Hypothalamus (tissue), 51 donors: ENCODE results near the gene NCKAP5L.
A peak's percentile ranks its signal among the peaks of the same experiment; 100 is the strongest.
"Not testable (repeated sequence)": the region's sequence is repeated elsewhere in the genome, so short reads cannot be mapped to it uniquely, and the experiment has no call there.

Experiments used
- DNase-seq, 51 donors: peaks; one replicate each; lab custom pipeline; 2025; lab: John Stamatoyannopoulos, UW

The NCKAP5L gene

GRCh38 chr12:49783917-49784676 lies 44.1 kb downstream of the NCKAP5L start:
- peak in 2 of 51 donors; percentile 5 to 12 for DNase-seq

DNA sequence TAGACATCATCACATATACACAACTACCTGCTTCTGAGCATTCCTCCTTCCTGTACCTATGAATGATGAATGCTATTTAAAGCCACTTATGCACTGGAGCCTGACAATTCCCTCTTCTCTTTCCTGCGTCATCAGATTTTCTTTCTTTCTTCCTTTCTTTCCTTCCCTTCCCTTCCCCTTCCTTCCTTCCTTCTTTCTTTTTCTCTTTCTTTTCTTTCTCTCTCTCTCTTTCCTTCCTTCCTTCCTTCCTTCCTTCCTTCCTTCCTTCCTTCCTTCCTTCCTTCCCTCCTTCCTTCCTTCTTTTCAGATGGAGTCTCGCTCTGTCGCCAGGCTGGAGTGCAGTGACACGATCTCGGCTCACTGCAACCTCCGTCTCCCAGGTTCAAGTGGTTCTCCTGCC lies 47.3 kb downstream of the NCKAP5L start:
- DNase-seq: not testable (repeated sequence)

DNA sequence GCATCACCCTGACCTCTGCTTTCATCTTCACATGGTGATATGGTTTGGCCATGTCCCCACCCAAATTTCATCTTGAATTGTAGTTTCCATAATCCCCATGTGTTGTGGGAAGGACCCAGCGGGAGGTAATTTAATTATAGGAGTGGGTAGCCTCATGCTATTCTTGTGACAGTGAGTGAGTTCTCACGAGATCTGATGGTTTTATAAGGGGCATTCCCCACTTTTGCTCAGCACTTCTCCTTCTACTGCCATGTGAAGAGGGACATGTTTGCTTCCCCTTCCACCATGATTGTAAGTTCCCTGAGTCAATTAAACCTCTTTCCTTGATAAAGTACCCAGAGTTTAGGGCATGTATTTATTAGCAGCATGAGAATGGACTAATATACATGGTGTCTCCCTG lies 48.6 kb downstream of the NCKAP5L start:
- no peak for DNase-seq

DNA sequence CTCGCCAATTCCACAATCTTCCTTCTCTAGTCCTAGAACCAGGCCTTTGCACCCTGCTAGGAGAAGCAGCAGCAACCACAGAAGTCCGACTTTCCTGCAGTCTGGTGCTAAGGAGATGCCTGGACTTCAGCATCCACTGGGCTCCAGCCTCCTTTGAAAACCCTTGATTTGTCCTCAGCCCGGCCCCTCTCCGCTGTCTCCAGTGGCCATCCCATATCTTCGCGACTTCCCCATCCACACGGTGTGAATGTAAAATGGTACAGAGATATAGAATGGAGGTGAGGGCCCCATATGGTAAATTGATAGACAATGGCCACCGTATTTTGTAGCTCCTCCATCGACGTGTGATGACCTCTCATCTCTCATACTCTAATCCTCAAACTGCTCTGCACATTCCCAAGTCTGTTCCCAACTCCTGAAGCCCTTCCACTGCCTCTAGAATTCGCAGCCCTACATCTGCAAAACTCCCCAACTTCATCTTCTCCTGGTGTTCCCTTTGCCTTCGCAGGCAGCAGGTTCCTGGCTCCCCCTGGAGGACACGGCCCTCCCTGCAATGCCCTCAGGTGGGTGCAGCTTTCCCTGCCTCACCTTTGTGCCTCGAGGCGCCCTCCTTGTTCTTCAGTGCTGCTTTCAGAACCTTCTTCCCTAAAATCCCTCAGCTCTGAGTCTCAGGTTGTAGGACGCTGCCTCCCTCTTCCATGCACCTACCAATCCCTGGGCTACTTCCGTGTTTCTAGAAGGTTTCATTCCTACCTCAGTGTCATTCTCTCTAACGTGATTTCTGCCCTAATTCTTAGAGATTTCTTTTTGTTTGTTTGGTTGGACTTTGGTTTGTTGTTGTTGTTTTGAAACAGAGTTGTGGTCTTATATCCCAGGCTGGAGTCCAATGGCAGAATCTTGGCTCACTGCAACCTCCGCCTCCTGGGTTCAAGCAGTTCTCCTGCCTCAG lies 50.1 kb downstream of the NCKAP5L start:
- DNase-seq: peak in 11 of 51 donors; percentile 4 to 36 (median 19)

GRCh38 chr12:49777341-49777740 lies 50.9 kb downstream of the NCKAP5L start:
- DNase-seq: no peak

- no peak for DNase-seq
Observed at GRCh38 chr12:49776858-49777257, 51.4 kb downstream of the NCKAP5L start.

- DNase-seq: peak in 41 of 51 donors; percentile 5 to 78 (median 36)
Observed at GRCh38 chr12:49776413-49776812, 51.8 kb downstream of the NCKAP5L start.

- DNase-seq: not testable (repeated sequence)
Observed at GRCh38 chr12:49773102-49773501, 55.1 kb downstream of the NCKAP5L start.

- no peak for DNase-seq
Observed at GRCh38 chr12:49767333-49767732, 60.9 kb downstream of the NCKAP5L start.

DNA sequence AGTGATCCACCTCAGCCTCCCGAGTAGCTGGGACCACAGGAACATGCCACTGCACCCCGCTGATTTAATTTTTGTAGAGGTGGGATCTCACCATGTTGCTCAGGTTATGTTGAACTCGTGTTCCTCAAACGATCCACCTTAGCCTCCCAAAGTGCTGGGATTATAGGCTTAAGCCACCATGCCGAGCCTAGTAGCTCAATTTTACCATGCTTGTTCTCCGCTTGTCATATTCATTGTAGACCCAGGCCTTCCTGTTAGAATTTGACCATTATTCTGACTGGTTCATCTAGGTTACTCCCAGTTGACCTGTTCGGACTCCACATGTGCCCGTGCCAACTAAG lies 62.1 kb downstream of the NCKAP5L start:
- DNase-seq: no peak

DNA sequence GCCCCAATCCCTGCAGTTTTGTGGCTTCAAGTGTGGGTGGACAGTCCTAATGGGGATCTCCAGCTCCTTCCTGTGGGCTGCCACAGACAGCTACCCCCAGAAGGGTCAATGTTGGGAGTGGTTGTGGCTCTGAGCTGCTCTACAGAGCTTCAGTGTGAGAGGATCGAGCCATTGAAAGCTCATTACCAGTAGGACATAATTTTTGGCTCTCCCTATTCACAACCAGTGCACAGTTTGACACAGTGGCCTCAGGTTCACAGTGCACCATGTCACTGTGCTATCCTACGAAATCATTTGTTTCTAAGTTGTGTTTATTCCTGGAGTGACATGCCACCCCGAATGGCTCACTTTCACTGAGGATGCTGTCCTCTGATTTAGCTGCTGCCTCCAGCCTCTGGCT lies 64.1 kb downstream of the NCKAP5L start:
- no peak for DNase-seq

DNA sequence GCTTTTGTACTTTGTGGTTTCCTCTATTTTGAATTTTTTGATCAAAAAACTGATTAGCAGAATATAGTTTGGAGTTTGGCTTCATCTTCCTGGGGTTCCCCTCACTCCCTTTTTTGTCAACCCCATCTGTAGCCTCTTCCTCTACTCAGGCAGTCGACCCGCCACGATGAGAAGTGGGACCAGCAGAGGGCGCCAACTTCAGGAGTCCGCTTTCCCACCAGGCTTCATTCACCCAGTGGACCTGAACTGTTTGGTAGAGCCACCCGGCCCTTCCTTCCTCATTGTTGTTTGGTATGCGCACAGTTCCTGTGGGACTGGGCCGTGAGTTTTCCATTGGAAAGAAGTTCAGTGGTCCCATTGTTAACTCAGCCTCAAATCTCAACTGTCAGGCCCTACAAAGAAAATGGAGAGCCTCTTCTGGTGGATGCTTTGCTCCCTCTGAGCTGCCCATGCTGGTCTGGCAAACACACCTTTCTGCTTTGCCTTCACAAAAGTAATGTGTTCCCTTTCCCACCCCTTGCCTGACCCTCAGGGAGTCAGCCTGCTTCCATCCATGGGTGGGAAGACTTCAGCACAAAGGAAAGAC lies 65.1 kb downstream of the NCKAP5L start:
- peak in 39 of 51 donors; percentile 1 to 69 (median 26) for DNase-seq

DNA sequence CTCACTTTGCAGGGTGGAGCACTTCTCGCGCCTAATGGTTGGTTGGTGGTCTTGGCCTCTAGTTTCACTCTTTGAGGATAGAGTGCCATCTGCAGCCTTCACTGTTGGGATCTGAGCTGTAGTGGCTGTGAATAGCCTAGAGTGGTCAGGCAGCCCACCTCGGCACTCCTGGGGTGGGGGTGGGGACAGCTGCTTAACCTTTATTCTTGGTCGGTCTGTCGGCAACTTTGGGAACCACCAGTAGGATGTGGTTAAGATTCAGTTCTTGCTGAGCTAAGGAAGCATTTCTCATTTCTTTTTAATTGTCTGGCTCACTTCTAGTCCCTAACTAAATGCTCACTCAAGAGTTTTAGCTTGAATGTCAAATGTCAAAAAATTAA lies 65.8 kb downstream of the NCKAP5L start:
- no peak for DNase-seq

DNA sequence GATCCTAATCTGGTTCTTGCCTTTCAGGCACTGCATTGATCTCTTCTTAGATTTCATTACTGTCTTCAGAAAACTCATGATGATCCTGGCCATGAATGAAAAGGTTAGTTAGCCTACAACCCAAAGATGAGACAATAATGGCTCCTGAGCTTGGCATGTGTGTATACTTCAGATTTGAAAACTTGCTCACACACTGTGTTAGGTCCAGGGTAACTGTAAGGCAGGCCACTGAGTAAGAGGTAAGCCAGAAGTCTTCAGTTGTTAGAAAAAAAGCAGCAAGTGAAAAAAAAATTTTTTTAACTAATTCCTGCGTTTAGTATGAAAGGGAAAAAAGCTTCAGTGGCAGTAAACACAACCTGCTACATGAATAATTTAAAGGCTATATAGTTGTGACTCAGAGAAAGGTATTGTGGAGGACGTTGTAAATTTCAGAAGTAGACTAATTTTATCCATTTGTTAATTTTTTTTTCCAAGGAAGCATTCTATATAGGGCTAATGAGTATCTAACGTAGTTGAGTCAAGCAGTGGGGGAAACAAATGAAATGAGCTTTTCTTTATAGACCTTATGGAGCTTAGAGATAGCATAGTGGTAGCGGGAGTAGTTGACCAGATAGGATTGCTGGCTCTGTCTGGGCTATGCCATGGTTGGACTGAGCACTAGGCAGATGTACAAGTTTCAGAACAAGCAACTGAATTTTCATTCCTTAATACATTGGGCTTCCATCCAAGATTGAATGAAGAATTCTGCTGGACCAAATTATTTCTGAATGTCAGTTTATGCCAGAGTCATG lies 66.3 kb downstream of the NCKAP5L start:
- DNase-seq: no peak

DNA sequence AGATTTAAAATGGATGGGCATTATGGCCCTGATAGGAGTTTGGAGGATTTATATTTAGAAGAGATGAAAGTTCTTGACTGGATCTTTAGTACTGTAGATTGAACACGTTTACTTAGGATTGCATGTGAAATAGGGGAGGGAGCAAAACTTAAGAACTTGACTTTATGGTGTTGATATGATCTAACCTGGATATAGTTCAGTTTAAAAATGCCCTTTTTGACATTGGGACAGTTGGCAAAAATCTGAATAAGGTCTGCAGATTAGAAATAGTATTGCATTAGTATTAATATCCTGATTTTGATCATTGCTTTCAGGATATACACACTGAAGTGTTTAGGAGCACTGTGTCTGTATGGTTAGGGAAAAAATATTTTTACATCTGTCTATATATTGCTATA lies 77.2 kb downstream of the NCKAP5L start:
- no peak for DNase-seq

DNA sequence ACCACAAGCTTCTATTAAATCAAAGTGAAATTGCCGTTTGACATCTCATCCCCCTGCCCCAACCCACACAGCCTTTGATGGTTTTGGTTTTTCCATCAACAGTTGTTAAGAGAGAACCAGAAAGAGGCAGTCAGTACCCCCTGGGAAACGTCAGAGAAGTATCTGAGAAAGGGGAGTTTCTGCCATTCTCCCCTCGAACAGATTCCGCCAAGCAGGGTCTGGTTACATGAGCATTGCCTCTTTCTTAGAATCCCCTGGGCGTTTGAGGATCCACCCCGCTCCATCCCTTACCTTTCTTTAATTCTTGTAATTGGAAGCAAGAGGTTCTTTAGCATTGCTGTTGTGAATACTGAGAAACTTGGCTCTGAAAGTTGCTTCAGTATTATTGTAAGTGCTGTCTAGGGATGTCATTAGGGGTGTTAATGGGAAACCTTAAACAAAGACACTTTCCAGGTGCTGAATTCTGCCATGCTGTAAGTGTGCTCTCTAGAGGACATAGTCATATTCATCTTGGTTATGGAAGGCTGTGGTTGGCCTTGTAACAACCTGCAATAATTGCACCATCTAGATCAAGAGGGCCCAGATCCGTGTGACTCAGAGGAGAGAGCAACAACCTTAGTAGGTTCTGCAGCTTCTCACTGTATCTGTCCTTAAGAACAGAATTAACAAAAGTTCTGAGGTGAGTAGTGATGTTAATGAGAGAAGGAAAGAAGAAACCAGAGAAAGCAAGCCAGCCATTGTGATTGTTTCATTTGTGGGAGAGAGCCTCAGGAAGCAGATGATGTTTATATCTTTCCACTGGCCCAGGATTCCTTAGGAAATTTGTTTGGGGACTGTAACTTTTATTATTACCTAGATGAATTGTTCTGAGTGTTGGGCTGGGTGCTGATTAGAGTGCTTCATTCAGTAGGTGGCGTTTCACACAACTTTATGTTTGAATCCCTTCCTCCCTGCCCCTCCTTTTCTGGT lies 77.9 kb downstream of the NCKAP5L start:
- no peak for DNase-seq

- DNase-seq: no peak
Observed at GRCh38 chr12:49748800-49749199, 79.4 kb downstream of the NCKAP5L start.

- no peak for DNase-seq
Observed at GRCh38 chr12:49748306-49748705, 79.9 kb downstream of the NCKAP5L start.

DNA sequence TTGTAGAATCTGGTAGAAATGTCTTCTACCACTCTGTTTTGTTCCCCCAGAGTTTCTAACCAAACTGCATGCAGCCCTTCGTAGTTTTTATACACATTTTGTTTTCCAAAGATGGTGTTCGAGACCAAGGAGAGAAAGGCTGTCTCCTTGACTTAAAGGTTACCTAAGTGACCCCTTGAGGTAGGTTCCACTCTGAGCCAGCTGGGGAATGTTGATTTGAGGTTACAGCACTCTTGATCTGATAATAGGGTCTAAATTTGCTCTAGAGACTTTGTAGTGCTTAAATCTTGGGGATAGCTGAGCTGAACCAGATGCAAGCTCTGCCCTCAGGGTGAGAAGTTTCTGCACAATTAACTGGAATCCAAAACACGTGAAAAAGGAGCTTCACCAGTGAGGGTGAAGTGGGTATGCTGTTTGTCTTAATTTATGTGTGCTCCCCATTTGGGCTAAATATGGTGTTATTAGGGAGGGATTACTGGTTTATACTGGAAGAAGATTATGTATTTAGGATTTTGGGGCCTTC lies 83.8 kb downstream of the NCKAP5L start:
- no peak for DNase-seq
